HCT116 (cell line): Measurements from ENCODE around the gene FLYWCH1.

ENCODE experiments used
- CEBPB ChIP-seq: IDR thresholded peaks from 2 replicates; pipeline ENCODE4 v1.6.1; 2012; ENCODE audit warnings: low read depth
- EZH2 ChIP-seq: fragments of 200-600 bp; sonication (generic); IDR thresholded peaks from 2 replicates; pipeline ENCODE4 v1.6.1; 2017; ENCODE audit warnings: antibody characterized with exemption, mixed run types
- EZH2phosphoT487 ChIP-seq: fragments of 200-600 bp; IDR thresholded peaks from 2 replicates; pipeline ENCODE4 v1.6.1; 2018; ENCODE audit warnings: antibody characterized with exemption, borderline replicate concordance
- FOSL1 ChIP-seq: IDR thresholded peaks from 2 replicates; pipeline ENCODE4 v1.6.1; 2012; ENCODE audit warnings: low read depth
- MAX ChIP-seq: IDR thresholded peaks from 2 replicates; pipeline ENCODE4 v1.6.1; 2012
- POLR2AphosphoS5 ChIP-seq: IDR thresholded peaks from 2 replicates; pipeline ENCODE4 v1.6.1; 2011; ENCODE audit warnings: mild to moderate bottlenecking, low read depth, low read length, moderate library complexity
- RAD21 ChIP-seq: IDR thresholded peaks from 2 replicates; pipeline ENCODE4 v1.6.1; 2012; ENCODE audit warnings: low read depth, mild to moderate bottlenecking
- REST ChIP-seq: IDR thresholded peaks from 2 replicates; pipeline ENCODE4 v1.6.1; 2012; ENCODE audit warnings: low read depth
- SP1 ChIP-seq: IDR thresholded peaks from 2 replicates; pipeline ENCODE4 v1.6.1; 2012; ENCODE audit warnings: low read depth
- SRF ChIP-seq: IDR thresholded peaks from 2 replicates; pipeline ENCODE4 v1.6.1; 2012; ENCODE audit warnings: low read depth
- YY1 ChIP-seq: IDR thresholded peaks from 2 replicates; pipeline ENCODE4 v1.6.1; 2011; ENCODE audit warnings: low read length, low read depth, moderate library complexity, mild to moderate bottlenecking; ENCODE audit not compliant: insufficient replicate concordance; ENCODE audit errors: extremely low read depth
- TF ChIP-seq, protein P1 (sequence below), 3 experiments: fragments of 200-600 bp in 1 of 3; sonication (generic) in 1 of 3; IDR thresholded peaks in 2 of 3; conservative IDR thresholded peaks in 1 of 3; 2 replicates each; pipeline ENCODE4 v1.5.1; 2012 to 2017; ENCODE audit warnings: low read depth in 2 of 3, low read length in 2 of 3, antibody characterized with exemption in 1 of 3, borderline replicate concordance in 1 of 3, control low read depth in 1 of 3, mild to moderate bottlenecking in 1 of 3, mixed read lengths in 1 of 3, mixed run types in 1 of 3, moderate library complexity in 1 of 3; ENCODE audit not compliant: insufficient read depth in 1 of 3
- TF ChIP-seq, protein P2 (sequence below): IDR thresholded peaks from 2 replicates; pipeline ENCODE4 v1.6.1; 2012

GRCh38 chr16:2899564-2900072, 12.1 kb upstream of the FLYWCH1 start:
- TF ChIP-seq FOSL1: no peak
- TF ChIP-seq CEBPB: no peak
- TF ChIP-seq, protein P1, sequence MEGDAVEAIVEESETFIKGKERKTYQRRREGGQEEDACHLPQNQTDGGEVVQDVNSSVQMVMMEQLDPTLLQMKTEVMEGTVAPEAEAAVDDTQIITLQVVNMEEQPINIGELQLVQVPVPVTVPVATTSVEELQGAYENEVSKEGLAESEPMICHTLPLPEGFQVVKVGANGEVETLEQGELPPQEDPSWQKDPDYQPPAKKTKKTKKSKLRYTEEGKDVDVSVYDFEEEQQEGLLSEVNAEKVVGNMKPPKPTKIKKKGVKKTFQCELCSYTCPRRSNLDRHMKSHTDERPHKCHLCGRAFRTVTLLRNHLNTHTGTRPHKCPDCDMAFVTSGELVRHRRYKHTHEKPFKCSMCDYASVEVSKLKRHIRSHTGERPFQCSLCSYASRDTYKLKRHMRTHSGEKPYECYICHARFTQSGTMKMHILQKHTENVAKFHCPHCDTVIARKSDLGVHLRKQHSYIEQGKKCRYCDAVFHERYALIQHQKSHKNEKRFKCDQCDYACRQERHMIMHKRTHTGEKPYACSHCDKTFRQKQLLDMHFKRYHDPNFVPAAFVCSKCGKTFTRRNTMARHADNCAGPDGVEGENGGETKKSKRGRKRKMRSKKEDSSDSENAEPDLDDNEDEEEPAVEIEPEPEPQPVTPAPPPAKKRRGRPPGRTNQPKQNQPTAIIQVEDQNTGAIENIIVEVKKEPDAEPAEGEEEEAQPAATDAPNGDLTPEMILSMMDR (IDR thresholded peaks at IDR 0.05 in 2 of 3, conservative IDR thresholded peaks at IDR 0.05 in 1 of 3; ENCODE audit: borderline replicate concordance in 1 of 3, insufficient read depth in 1 of 3, low read depth in 2 of 3, low read length in 2 of 3): no peak
- TF ChIP-seq SP1: no peak
- no peak for TF ChIP-seq REST
- TF ChIP-seq POLR2AphosphoS5: no peak
- no peak for TF ChIP-seq EZH2
- TF ChIP-seq MAX: no peak
- TF ChIP-seq YY1: no peak
- TF ChIP-seq RAD21: no peak
- no peak for TF ChIP-seq EZH2phosphoT487
- TF ChIP-seq, protein P2, sequence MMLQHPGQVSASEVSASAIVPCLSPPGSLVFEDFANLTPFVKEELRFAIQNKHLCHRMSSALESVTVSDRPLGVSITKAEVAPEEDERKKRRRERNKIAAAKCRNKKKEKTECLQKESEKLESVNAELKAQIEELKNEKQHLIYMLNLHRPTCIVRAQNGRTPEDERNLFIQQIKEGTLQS: no peak
- TF ChIP-seq SRF: no peak
